HCT116 (cell line): ENCODE measurements around the gene GYPE. TPM values are rescaled to one million over a fixed set of nuclear protein-coding genes. Genes with fewer than 3 reads are reported as not detected.
"Not testable (repeated sequence)": the region's sequence is repeated elsewhere in the genome, so short reads cannot be mapped to it uniquely, and the experiment has no call there.

ENCODE experiments used
- ATAC-seq: fragments of 200-7000 bp; cut with Tn5 transposase; 2 replicates; pipeline ENCODE4 v1.9.1; 2020; ENCODE audit warnings: mild to moderate bottlenecking, moderate library complexity
- BruUV-seq: library from RNA; stranded (reverse); fragments of 400-500 nt; replicated peaks from 2 replicates; lab custom pipeline; 2021; lab: Mats Ljungman, UMichigan
- CTCF ChIA-PET: fragments of 300-600 bp; sonication (Branson Sonifier 250); formaldehyde crosslinking; loops from one replicate; lab custom pipeline; 2021; ENCODE audit warnings: antibody characterized with exemption; lab: Charles Lee
- POLR2A ChIA-PET: fragments of 300-600, 350-600 bp; sonication (Branson Sonifier 250); formaldehyde crosslinking; loops from one replicate; lab custom pipeline; 2021; ENCODE audit warnings: antibody characterized with exemption; lab: Charles Lee
- RAD21 ChIA-PET, 2 experiments: fragments of 300-600 bp; sonication (Branson Sonifier 250); formaldehyde crosslinking; loops; one replicate each; lab custom pipeline; 2023; ENCODE audit warnings: low total read pairs in 2 of 2; ENCODE audit not compliant: uncharacterized antibody in 2 of 2, unreplicated experiment in 2 of 2, low non-redundant PET in 1 of 2; lab: Charles Lee
- DNase-seq: peaks from one replicate; pipeline ENCODE4 v3.0.0-alpha.2; 2010; ENCODE audit warnings: low read depth, low spot score
- H2AFZ ChIP-seq: fragments of 200-600 bp; shearing (Covaris generic), sonication (generic); 2 replicates; pipeline ENCODE4 v1.6.1; 2017; ENCODE audit warnings: low read depth, mixed run types, mixed read lengths, antibody characterized with exemption, low read length; ENCODE audit not compliant: poor library complexity, severe bottlenecking
- H3K27ac ChIP-seq: 2 replicates; pipeline ENCODE4 v1.5.1; 2012; ENCODE audit warnings: low read depth, low read length
- H3K27me3 ChIP-seq: fragments of 200-600 bp; sonication (generic); 2 replicates; pipeline ENCODE4 v1.6.1; 2016; ENCODE audit warnings: mixed run types, low read length, mixed read lengths; ENCODE audit not compliant: insufficient read depth
- H3K36me3 ChIP-seq, 2 experiments: fragments of 200-500 bp in 1 of 2; fragments of 200-600 bp in 1 of 2; sonication (Bioruptor generic) in 1 of 2; sonication (generic) in 1 of 2; 2 replicates each; pipeline versions ENCODE4 v1.5.1 to v1.6.1; 2014 to 2016; ENCODE audit warnings: low read length in 2 of 2, inconsistent platforms in 1 of 2, mixed read lengths in 1 of 2, mixed run types in 1 of 2; ENCODE audit not compliant: insufficient read depth in 2 of 2, control insufficient read depth in 1 of 2
- H3K4me1 ChIP-seq, 2 experiments: fragments of 200-600 bp in 1 of 2; sonication (generic) in 1 of 2; 2 replicates each; pipeline versions ENCODE4 v1.5.1 to v1.6.1; 2012 to 2017; ENCODE audit warnings: low read length in 2 of 2, inconsistent platforms in 1 of 2, mild to moderate bottlenecking in 1 of 2, mixed read lengths in 1 of 2, mixed run types in 1 of 2, moderate library complexity in 1 of 2; ENCODE audit not compliant: insufficient read depth in 2 of 2, control insufficient read depth in 1 of 2
- H3K4me2 ChIP-seq: fragments of 200-600 bp; sonication (generic); 2 replicates; pipeline ENCODE4 v1.6.1; 2017; ENCODE audit warnings: mixed run types, low read length, mixed read lengths
- H3K4me3 ChIP-seq, 2 experiments: fragments of 200-600 bp in 1 of 2; sonication (generic) in 1 of 2; replicated peaks in 1 of 2; 2 replicates each; pipeline ENCODE4 v1.5.1; 2011 to 2016; ENCODE audit warnings: low read length in 2 of 2, control low read depth in 1 of 2, low read depth in 1 of 2, mild to moderate bottlenecking in 1 of 2, mixed read lengths in 1 of 2, mixed run types in 1 of 2
- H3K79me2 ChIP-seq: fragments of 200-600 bp; sonication (generic); 2 replicates; pipeline ENCODE4 v1.6.1; 2017; ENCODE audit warnings: mild to moderate bottlenecking, mixed run types, low read length, moderate library complexity, mixed read lengths; ENCODE audit not compliant: insufficient read depth
- H3K9ac ChIP-seq: fragments of 200-600 bp; sonication (generic); 2 replicates; pipeline ENCODE4 v1.6.1; 2016; ENCODE audit warnings: low read length, mixed read lengths
- H3K9me2 ChIP-seq: fragments of 200-600 bp; sonication (generic), shearing (Covaris generic); 2 replicates; pipeline ENCODE4 v1.6.1; 2017; ENCODE audit warnings: mixed run types, mild to moderate bottlenecking, moderate library complexity; ENCODE audit not compliant: insufficient read depth
- H3K9me3 ChIP-seq, 2 experiments: fragments of 200-500 bp in 1 of 2; fragments of 200-600 bp in 1 of 2; sonication (Bioruptor generic) in 1 of 2; sonication (generic) in 1 of 2; 2 replicates each; pipeline ENCODE4 v1.6.1; 2014 to 2017; ENCODE audit warnings: low read length in 2 of 2, mixed read lengths in 2 of 2, inconsistent platforms in 1 of 2, low read depth in 1 of 2, mild to moderate bottlenecking in 1 of 2, mixed run types in 1 of 2, moderate library complexity in 1 of 2; ENCODE audit not compliant: control insufficient read depth in 1 of 2, insufficient read depth in 1 of 2
- H4K20me1 ChIP-seq: fragments of 200-600 bp; sonication (generic), shearing (Covaris generic); 2 replicates; pipeline ENCODE4 v1.6.1; 2017; ENCODE audit warnings: mixed run types, mild to moderate bottlenecking, moderate library complexity; ENCODE audit not compliant: insufficient read depth
- ELF1 ChIP-seq: IDR thresholded peaks from 2 replicates; pipeline ENCODE4 v1.6.1; 2012; ENCODE audit warnings: low read depth, borderline replicate concordance
- JUND ChIP-seq: IDR thresholded peaks from 2 replicates; pipeline ENCODE4 v1.6.1; 2012
- YY1 ChIP-seq: IDR thresholded peaks from 2 replicates; pipeline ENCODE4 v1.6.1; 2011; ENCODE audit warnings: low read length, low read depth, moderate library complexity, mild to moderate bottlenecking; ENCODE audit not compliant: insufficient replicate concordance; ENCODE audit errors: extremely low read depth
- intact Hi-C: fragments of 100-400 bp; cut with micrococcal nuclease; formaldehyde crosslinking; loops from 2 replicates; pipeline ENCODE4 v1.10.0; 2022
- total RNA-seq: library from RNA; stranded (reverse); gene quantifications from one replicate; pipeline ENCODE4 v1.2.1, GENCODE V29; 2021; ENCODE audit not compliant: unreplicated experiment

GYPE gene
- total RNA-seq, 1 experiment from 2014 or later, result not detected

- POLR2A ChIA-PET, DNase-seq, H3K79me2 ChIP-seq, H3K4me2 ChIP-seq, H3K27ac ChIP-seq, H3K4me3 ChIP-seq, BruUV-seq, H3K4me1 ChIP-seq, H3K27me3 ChIP-seq, H3K36me3 ChIP-seq, ATAC-seq, H4K20me1 ChIP-seq, H2AFZ ChIP-seq, H3K9me2 ChIP-seq, H3K9ac ChIP-seq, CTCF ChIA-PET, H3K9me3 ChIP-seq, intact Hi-C loops, RAD21 ChIA-PET: not testable (repeated sequence)
Measured at GRCh38 chr4:143869925-143870324, 35.4 kb downstream of the GYPE start.

GRCh38 chr4:143862716-143863115 lies 42.6 kb downstream of the GYPE start:
- H4K20me1 ChIP-seq, intact Hi-C loops, H3K9ac ChIP-seq, ATAC-seq, RAD21 ChIA-PET, H2AFZ ChIP-seq, H3K4me2 ChIP-seq, H3K27ac ChIP-seq, DNase-seq, H3K4me1 ChIP-seq, H3K9me2 ChIP-seq, H3K27me3 ChIP-seq, H3K9me3 ChIP-seq, BruUV-seq, POLR2A ChIA-PET, CTCF ChIA-PET, H3K36me3 ChIP-seq, H3K4me3 ChIP-seq, H3K79me2 ChIP-seq: not testable (repeated sequence)

GRCh38 chr4:143858456-143858855 lies 46.9 kb downstream of the GYPE start:
- Histone ChIP-seq H3K9me2 (no peaks in the 10 kb centered on the region), H2AFZ (no peak overlapping the region), H3K27me3 (no peaks in the 10 kb centered on the region), H3K27ac (no peak overlapping the region), H3K9ac (no peak overlapping the region), H3K36me3 (no peaks in the 10 kb centered on the region), H3K4me3 (no peak overlapping the region), H3K4me1 (no peaks in the 10 kb centered on the region), H3K79me2 (no peaks in the 10 kb centered on the region), H4K20me1 (no peaks in the 10 kb centered on the region), H3K9me3 (no peaks in the 10 kb centered on the region), H3K4me2 (no peak overlapping the region)
- no peak for TF ChIP-seq JUND
- no peak for TF ChIP-seq ELF1
- no peak for TF ChIP-seq YY1
- ChIA-PET RAD21 (no interaction called here), POLR2A (no interaction called here), CTCF (no interaction called here)
- BruUV-seq, result no TSS peak
- ATAC-seq (no peak), DNase-seq (no peak)
- intact Hi-C loops, result no loop called here

GRCh38 chr4:143857391-143858336 lies 47.7 kb downstream of the GYPE start:
- H3K9me3 ChIP-seq, BruUV-seq, H3K36me3 ChIP-seq, H3K27me3 ChIP-seq, H3K79me2 ChIP-seq, DNase-seq, H3K4me3 ChIP-seq, H3K27ac ChIP-seq, CTCF ChIA-PET, H3K9me2 ChIP-seq, RAD21 ChIA-PET, H2AFZ ChIP-seq, H3K4me1 ChIP-seq, POLR2A ChIA-PET, H3K9ac ChIP-seq, ATAC-seq, intact Hi-C loops, H4K20me1 ChIP-seq, H3K4me2 ChIP-seq: not testable (repeated sequence)
